Forelimb muscle (tissue), 1 donor: ENCODE results near the gene DNAH11. TPM values are rescaled to one million over a fixed set of nuclear protein-coding genes. Genes with fewer than 3 reads are reported as not detected.

Experiments used
- polyA plus RNA-seq: library from polyadenylated mRNA; unstranded; fragments of 120-200 nt; gene quantifications from one replicate; pipeline ENCODE4 v1.2.1, GENCODE V29; 2013; ENCODE audit not compliant: insufficient read length

DNAH11 gene
- polyA plus RNA-seq, 1 donor, result 0.30 TPM

Other genes starting within 250 kb of the DNAH11 start
- 7.0 TPM for gene SP4, start 115.0 kb upstream of the DNAH11 start, polyA plus RNA-seq